Measurements from ENCODE around the gene GNL1. TPM values are rescaled to one million over a fixed set of nuclear protein-coding genes. Genes with fewer than 3 reads are reported as not detected.
A peak's percentile ranks its signal among the peaks of the same experiment; 100 is the strongest.

GNL1 gene
- total RNA-seq, 1 experiment from 2014 or later = 38.6 TPM

- no peak for DNase-seq (ENCODE audit: low read depth)
Measured at GRCh38 chr6:30570740-30571074, 14.4 kb upstream of the GNL1 start.

GRCh38 chr6:30570263-30570662 lies 14.0 kb upstream of the GNL1 start:
- DNase-seq (ENCODE audit: low read depth) = no peak

GRCh38 chr6:30568245-30568644 lies 12.0 kb upstream of the GNL1 start:
- DNase-seq (ENCODE audit: low read depth) = no peak

GRCh38 chr6:30565772-30566171 lies 9.5 kb upstream of the GNL1 start:
- no peak for DNase-seq (ENCODE audit: low read depth)

- no peak for DNase-seq (ENCODE audit: low read depth)
Measured at GRCh38 chr6:30564114-30564513, 7.8 kb upstream of the GNL1 start.

- DNase-seq (ENCODE audit: low read depth) = no peak
Measured at GRCh38 chr6:30562470-30563425, 6.5 kb upstream of the GNL1 start.

- DNase-seq (ENCODE audit: low read depth) = no peak
Measured at GRCh38 chr6:30560930-30561329, 4.6 kb upstream of the GNL1 start.

- DNase-seq (ENCODE audit: low read depth) = no peak
Measured at GRCh38 chr6:30557683-30557981, 1.3 kb upstream of the GNL1 start.

- DNase-seq (ENCODE audit: low read depth) = peak; percentile 89
Measured at GRCh38 chr6:30556906-30557682, 805 bp upstream of the GNL1 start, which contains the start of gene PRR3. TSS of gene PRR3 (plus strand) at chr6:30557295. CDS start at chr6:30557345, 50 bp downstream.

GRCh38 chr6:30555816-30556065 lies 548 bp downstream of the GNL1 start:
- no peak for DNase-seq (ENCODE audit: low read depth)

- peak; percentile 47 for DNase-seq (ENCODE audit: low read depth)
Measured at GRCh38 chr6:30554962-30555815, 1.1 kb downstream of the GNL1 start.

- no peak for DNase-seq (ENCODE audit: low read depth)
Measured at GRCh38 chr6:30554404-30554803, 1.9 kb downstream of the GNL1 start.

- no peak for DNase-seq (ENCODE audit: low read depth)
Measured at GRCh38 chr6:30548375-30548774, 7.9 kb downstream of the GNL1 start.

GRCh38 chr6:30547454-30547853 lies 8.8 kb downstream of the GNL1 start:
- no peak for DNase-seq (ENCODE audit: low read depth)

- DNase-seq (ENCODE audit: low read depth) = peak; percentile 72
Measured at GRCh38 chr6:30544666-30545272, 11.5 kb downstream of the GNL1 start.

- no peak for DNase-seq (ENCODE audit: low read depth)
Measured at GRCh38 chr6:30543821-30544220, 12.5 kb downstream of the GNL1 start.

GRCh38 chr6:30542915-30543314 lies 13.4 kb downstream of the GNL1 start:
- DNase-seq (ENCODE audit: low read depth) = peak; percentile 6

GRCh38 chr6:30542404-30542725 lies 13.9 kb downstream of the GNL1 start:
- no peak for DNase-seq (ENCODE audit: low read depth)

GRCh38 chr6:30541515-30542403 lies 14.5 kb downstream of the GNL1 start:
- peak; percentile 78 for DNase-seq (ENCODE audit: low read depth)

- DNase-seq (ENCODE audit: low read depth) = no peak
Measured at GRCh38 chr6:30537931-30538330, 18.4 kb downstream of the GNL1 start.

Data from RPMI7951 (cell line).